Middle frontal gyrus (tissue), 1 donor: ENCODE measurements around the gene ENTPD8.
"Not testable (repeated sequence)": the region's sequence is repeated elsewhere in the genome, so short reads cannot be mapped to it uniquely, and the experiment has no call there.

Source experiments
- DNase-seq: peaks from one replicate; pipeline ENCODE4 v3.0.0-alpha.2; 2015; ENCODE audit warnings: low spot score; ENCODE audit errors: extremely low spot score

ENTPD8 gene

DNA sequence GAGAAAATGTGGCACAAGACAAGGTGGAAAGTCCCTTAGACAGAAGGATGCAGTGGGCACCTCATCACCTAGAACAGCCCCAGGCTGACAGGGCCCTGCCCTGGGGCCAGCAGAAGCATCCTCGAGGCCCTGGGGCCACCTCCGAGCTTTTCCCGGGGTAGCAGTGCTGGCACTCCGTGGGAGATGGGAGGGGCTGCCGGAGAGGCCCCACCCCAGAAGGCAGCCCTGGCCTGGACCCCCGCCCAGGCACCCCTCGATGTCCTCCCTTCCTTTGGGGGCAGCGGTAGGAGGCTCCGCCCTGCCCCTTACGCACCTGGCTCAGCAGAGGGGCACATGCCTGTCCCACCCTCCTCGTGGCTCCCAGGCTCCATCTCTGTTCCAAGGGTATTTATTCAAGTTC is 35.7 kb upstream of the ENTPD8 start:
- no peak for DNase-seq

DNA sequence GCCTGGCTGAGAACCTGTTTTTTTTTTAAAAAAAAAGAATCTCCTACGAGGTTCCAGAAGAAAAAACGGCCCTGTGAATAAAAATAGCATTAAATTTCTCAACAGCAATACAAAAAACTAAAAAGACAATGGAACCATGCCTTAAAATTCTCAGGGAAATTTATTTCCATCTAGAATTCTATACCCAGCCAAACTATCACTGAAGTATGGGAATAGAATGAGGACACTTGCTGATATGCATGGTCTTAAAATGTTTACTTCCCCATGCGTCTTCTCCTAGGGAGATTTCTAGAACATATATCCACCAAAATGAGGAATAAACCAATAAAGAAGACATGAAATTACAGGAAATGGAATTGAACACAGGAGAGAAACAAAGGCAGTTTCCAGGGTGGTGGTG is 34.5 kb upstream of the ENTPD8 start:
- no peak for DNase-seq

DNA sequence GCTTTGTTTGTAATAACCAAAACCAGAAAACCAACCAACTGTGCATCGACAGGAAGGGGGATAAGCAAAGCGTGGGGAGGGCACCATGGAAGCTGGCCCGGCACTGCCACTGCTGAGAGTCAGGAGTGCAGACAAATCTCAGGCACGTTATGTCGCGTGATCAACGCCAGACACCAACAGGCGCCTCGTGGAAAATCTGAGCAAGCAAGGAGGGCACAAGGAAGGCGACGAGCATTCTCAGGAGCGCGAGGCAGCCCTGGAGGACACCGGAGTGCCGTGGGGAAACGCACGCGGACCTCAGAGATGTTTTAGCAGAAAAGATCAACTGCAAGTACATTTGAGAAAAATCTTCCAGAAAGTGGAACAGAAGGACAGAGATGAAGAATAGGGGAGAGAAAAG is 33.1 kb upstream of the ENTPD8 start:
- no peak for DNase-seq

DNA sequence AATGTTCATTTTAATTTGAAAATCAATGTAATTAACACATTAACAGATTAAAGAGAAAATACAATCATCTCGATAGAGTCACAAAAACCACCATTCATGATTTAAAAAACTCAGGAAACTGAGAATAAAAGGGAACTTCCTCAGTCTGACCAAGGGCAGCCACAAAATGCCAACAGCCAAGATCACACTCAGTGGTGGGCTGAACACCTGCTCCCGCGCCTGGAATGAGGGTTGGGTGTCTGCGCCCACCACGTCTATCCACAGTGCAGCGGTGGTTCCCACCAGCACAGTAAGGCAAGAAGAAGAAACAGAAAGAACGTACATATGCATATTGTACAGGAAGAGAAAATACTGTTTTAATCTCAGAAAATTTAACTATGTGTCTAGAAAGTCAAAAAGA is 29.6 kb upstream of the ENTPD8 start:
- DNase-seq = no peak

DNA sequence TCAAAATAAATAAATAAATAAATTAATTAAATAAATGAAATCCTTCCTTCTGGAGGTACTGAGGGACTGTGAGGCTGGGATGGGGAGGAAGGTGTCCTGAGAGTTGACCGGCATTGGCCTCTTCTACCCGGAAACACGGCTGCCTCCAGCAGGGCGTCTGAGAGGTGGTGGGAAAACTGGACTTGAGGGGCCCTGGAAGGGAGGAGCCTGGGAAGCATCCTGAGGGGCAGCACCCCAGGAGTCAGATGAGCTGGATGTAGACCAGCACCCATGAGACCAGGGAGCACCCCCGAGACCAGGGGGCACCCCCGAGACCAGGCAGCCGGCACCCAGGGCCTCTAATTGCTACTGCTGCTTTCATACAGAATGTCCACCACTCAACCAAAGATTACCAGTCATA is 26.7 kb upstream of the ENTPD8 start:
- DNase-seq = no peak

DNA sequence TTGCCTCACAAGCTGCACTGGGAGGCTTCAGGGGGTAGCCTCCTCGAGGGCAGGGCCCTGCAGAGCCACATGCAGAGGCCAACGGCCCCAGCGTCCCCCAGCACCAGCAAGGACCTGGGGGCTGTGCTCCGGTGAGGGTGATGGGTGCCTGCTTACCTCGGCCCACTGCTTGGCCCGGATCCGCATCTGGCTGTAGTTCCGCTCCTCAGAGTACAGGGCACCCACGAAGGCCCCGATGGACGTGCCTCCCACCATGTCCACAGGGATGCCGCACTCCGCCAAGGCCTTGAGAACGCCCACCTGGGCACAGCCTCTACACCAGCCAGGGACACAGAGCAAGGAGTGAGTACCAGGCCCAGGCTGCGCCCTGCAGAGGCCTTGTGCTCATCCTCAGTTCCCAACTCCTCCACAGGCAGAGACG is 26.0 kb upstream of the ENTPD8 start:
- DNase-seq = no peak

DNA sequence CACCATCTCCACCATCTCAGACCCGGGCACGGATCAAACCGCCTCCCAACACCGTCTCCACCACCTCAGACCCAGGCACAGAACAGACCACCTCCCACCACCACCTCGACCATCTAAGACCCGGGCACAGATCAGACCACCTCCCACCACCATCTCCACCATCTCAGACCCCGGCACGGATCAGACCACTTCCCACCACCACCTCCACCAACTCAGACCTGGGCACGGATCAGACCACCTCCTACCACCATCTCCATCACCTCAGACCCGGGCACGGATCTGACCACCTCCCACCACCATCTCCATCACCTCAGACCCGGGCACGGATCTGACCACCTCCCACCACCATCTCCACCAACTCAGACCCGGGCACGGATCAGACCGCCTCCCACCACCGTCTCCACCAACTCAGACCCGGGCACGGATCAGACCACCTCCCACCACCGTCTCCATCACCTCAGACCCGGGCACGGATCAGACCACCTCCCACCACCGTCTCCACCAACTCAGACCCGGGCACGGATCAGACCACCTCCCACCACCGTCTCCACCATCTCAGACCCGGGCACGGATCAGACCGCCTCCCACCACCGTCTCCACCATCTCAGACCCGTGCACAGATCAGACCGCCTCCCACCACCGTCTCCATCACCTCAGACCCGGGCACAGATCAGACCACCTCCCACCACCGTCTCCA is 25.4 kb upstream of the ENTPD8 start:
- DNase-seq = not testable (repeated sequence)

DNA sequence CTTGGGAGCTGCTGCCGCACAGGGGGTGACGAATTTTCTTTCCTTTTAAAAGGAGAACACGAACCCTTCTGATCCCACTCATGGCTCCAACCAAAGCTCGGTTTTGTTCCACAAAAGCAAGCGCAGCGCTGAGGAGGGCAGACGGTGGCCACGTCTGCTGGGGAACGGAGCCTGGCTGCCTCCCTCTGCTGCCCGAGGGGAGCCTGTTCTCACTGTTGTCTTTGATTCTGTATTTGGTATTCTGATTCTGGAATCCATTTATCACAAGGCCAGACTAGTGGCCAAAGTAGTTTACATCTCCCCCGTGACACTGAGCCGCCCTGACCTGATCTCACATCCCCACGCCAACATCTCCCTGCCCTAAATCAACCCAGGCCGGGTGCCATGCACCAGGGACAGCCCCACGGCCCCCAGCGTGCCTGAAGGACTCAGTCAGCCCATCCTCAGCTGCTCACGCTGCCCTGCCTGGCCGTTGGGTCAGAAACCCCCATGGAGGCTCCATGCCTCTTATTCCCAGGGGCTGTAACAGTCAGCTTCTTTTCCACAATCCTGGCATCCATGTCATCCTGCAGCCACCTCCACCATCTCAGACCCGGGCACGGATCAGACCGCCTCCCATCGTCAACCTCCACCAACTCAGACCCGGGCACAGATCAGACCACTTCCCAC is 24.7 kb upstream of the ENTPD8 start:
- no peak for DNase-seq

DNA sequence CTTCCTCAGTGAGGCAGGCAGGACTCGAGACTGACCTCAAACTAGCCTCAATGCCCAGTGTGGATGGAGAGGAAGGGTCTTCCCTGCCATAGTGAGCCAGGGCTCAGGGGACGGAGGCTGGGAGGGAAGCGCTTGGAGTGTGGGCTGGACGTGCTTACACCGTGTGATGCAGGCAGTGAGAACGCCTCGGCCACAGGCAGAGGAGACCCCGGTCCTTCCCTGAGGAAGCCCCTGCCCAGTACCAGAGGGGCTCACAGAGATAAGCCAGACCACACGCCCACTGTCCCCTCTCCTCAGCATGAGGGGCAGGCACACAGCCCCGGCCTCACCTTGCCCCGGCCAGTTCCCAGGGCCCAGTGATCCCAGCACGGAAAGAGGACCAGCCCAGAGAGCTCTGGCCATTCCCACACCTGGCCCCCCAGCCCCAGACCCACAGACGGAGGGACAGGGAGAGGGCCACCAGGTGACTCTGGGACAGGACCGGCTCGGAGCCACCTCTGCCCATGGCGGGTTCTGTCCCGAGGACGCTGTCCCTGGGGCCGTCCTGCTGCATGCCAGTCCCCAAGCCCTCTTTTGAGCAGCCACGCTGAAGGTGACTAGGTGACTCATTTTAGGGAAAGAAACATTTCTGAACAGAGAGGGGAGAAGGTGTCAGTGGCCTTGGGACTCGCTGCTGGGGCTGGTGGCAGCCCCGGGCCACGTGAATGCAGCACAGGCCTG is 24.0 kb upstream of the ENTPD8 start:
- DNase-seq = no peak

DNA sequence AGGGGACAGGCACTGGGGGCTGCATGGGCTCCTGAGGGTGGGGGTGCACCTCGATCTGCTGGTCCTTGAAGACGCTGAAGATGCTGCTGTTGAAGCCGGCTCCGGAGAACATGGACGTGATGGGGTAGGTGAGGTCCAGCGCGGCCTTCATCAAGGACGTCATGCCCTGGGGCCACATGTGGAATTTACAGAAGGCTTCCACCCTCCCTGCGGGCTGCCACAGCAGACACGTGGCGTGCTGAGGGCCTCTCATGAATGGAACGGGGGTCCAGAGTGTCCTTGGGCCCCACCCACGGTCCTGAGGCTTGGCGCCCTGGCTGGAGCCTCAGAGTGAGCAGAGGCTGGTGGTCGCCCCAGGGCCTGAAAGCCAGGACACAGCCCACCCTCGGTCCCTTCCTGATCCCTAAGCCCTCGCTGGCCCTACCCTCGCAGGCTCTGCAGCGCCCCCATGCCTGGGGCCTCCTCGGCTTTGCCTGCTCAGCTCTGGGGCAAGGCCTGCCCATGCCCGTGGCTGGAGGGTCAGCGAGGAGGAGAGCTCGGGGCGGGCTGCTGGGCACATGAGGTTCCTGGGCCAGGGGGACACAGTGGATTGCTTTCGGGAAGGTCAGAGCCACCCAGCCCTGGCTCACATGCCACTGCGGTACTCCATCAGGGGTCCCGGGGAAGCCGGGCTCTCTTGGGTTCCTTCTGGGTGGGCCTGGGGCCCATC is 23.3 kb upstream of the ENTPD8 start:
- DNase-seq = no peak

DNA sequence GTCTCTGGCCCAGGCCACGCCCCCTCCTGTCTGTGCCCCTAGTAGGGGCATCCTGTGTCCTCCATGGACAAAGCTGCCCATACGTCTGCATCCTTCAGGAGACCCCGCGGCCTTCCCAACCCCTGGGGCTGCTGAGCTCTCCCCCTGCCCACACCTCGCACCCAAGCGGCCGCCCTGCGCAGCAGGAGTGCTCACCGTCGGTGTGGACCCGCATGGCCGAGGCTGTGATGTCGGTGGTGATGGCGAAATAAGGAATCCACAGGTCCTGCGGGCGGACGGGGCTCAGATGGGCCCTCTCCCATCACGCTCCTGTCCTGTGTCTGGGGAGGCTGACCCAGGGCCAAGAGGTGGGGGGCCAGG is 22.8 kb upstream of the ENTPD8 start:
- no peak for DNase-seq

DNA sequence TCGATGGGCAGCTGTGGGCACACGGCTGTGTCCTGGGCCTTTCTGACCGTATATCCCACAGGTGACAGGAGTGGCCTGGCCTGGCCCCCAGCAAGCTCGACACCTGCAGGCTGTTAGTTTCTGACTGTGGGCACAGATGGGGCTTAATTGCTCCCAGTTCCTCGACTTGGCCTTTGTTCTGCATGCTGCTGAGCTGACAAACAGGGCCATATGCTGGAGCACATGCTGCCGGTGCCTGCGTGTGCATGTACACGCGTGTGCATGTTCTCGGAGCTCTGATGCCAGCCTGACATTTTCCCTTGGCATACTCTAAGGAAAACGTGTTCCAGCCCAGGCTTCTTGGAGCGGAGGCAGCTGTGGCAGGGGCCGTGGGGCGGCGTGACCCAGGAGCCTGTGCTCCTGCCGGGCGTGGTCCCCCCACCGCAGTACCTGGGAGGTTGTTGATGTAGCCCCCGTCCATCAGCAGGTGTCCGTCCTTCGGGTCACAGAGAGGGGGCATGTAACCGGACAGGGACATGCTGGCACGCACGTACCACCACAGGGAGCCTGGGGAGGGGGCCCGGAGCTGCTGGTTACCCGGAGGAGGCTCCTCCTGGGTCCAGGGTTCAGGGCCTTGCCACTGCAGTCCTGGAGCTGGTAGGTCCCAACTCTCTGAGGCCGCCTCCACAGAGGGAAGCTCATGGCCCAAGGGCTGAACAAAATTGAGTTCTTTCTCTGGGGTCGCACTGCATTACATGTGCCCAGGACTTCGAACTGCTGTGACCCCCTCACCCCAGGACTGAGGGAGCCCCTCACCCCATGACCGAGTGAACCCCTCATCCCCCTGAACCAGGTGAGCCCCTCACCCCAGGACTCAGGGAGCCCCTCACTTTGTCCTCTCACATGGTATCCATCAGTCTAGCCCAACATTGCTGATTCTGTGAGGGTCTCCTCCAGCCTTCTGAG is 22.1 kb upstream of the ENTPD8 start:
- DNase-seq = no peak

DNA sequence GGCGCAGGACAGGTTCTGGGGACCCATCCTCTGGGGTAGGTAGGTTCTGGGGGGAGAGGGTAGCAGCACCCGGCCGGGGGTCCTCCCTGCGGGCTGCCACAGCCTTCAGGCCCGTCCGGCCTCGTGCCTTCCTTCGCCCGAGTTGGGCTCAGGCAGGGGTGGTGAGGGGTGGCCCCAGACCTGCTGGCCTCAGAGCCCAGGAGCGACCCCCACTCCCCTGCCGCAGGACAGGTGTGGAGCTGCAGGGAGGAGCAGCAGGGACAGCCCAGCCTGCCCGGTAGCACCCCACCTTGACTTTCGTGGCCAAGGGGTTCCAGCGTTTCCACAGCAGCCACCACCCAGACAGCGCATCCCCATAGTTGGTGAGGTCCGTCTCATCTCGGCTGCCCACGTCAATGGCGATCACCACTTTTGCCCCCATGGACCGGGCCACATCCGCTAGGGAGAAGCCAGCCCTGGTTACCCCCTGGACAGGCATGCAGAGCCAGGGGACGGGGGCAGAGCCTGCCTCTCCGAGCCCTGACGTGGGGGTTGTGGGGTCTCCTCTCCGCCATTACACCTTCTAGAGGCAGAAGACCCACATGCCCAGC is 21.3 kb upstream of the ENTPD8 start:
- no peak for DNase-seq

DNA sequence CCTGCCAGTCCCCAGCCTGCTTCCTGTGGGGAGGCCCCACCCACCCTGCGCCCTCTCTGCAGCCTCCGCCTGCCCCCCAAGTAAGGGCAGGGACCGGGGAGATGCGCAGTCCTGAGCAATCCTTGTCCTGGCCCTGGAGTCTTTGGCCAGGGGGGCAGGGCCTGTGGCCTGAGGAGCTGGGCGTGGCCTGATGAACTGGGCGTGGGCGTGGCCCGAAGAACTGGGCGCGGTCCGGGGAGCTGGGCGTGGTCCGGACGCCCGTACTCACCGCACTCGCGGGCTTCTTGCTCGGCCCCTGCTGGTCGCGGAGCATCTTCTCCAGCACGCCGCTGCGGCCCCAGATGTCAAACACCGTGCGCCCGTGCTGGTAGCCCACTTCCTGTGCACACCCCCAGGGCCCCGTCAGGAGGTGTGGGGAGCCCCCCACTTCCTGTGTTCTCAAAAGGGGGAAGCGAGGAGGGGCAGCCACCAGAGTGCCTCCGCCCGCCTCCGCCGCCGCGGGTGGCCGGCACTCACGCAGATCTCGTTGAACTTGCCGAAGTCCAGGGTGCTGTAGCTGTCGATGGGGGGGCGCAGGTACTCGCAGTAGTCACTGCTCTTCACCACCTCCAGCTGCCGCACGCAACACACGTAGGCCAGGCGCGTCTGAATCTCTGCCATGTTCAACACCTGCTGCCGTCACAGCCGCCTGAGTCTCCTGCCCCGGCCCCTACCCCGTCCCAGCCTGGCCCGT is 20.7 kb upstream of the ENTPD8 start:
- DNase-seq = no peak

DNA sequence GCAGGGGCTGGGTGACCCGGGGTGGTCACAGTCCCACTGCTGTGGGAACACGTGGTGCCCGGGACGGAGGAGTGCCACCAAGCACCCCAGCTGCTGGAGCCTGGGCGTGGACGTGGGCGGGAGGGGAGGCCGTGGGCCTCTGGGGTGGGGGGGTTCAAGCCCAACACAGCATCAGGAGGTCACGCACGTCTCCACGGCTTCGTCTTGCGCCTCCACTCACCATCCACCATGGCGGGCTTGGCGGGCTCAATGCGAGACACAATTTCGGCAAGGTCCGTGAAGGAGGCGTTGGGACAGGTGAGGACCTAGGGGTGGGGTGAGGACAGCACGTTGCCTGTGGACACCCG is 20.1 kb upstream of the ENTPD8 start:
- DNase-seq = no peak

DNA sequence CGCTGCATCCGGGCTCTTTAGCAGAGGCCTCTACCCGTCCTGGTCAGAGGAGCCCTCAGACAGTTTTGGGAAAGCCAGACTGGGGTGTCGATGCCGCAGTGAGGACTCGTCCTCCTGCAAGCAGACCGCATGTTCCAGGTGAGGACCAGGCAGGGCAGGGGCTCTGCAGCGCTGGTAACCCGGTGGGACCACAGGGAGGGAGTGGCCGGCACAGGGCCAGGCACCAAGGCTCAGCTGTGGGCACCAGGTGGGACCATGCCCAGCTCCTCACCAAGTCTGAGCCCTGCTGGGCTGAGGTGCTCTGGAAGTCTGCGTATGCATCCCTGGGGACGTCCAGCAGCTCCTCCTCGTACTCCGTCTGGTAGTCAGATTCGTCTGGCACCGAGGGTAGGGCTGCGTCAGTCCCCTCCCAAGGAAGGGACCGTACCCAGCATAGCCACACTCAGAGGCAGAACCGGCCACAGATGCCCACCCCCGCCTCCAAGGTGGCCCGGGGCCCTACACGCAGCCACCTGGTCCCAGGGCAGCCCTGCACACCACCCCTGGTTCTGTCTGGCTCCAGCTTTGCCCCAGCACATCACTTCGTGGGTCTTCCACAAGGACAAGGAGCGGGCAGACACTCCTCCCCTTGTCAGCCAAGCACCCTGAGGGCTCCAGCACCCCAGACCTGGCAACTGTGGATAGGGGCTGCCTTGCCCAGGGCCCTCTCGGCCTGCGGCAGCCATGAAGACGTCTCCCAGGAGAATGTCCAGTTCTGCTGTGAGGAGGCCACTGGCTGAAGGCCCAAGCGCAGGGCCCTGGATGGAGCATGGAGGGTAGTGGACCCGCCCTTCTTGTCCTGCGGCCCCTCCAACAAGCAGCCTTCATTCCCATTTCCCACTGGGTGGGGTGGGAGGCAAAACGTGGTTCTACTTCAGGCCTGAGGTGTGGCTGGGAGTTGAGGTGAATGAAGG is 19.5 kb upstream of the ENTPD8 start:
- no peak for DNase-seq

DNA sequence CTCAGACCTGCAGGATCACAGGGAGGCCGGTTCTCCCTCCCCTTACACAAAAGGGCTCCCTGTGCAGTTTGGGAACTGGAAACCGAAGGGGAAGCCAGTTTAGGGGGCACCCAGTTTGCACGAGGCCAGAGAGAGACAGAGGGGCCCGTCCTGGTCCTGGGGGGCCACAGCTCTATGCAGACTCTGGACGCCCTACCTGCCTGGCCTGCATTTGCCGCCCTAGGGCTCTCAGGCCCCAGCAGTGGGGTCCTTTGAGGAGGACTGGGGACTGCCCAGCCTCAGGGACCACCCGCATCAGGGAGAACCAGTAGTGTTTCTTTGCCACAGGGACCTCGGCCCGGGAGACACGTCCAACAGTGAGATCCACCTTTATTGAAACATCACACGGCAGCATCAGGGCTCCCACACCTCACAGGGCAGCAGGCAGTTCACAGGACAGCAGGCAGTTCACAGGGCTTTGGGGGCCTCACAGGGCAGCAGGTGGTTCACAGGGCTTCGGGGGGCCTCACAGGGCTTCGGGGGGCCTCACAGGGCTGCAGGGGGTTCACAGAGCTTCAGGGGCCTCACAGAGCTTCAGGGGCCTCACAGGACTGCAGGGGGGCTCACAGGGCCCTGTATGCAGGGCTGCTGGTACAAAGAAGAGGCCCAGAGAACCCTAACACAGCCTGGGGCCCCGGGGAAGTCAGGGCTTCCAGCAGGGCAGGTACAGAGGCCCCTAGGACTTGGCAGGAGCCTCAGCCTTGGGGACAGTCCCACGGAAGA is 18.6 kb upstream of the ENTPD8 start:
- DNase-seq = no peak

DNA sequence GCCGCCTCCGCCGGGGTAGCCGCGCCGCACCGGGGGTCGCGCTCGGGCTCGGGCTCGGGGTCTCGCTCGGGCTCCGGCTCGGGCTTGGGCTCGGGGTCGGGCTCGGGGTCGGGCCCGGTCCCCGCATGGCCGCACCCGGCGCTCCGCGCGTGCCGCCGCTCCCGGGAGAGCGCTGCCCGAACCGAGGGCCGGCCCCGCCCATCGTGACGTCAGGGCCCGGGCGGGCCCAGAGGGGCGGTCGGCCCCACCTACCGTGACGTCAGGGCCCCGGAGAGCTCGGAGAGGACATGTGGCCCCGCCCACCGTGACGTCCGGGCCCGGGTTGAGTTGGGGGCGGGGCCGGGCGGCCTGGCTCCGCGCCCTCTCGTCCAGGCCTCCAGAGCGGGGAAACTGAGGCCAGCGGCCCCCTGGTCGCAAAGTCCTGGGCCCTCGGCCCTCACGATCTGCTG is 18.0 kb upstream of the ENTPD8 start, which contains the start of gene NSMF:
Gene NSMF, minus strand, starts transcription at position 183 of the 449 bp plus-strand sequence. CDS start 232 bp downstream, outside the sequence.
- DNase-seq = peak; percentile 94
